Loucy (cell line): Measurements from ENCODE around the gene SLC2A5.

ENCODE experiments used
- H2AFZ ChIP-seq: fragments of 200-600 bp; sonication (generic); 2 replicates; pipeline ENCODE4 v1.6.0; 2016; ENCODE audit warnings: antibody characterized with exemption, mild to moderate bottlenecking, low read length, moderate library complexity
- H3F3A ChIP-seq: fragments of 200-600 bp; 2 replicates; pipeline ENCODE4 v1.6.0; 2016; ENCODE audit warnings: antibody characterized with exemption, low read depth, mild to moderate bottlenecking
- H3K27me3 ChIP-seq: fragments of 200-600 bp; sonication (generic); 2 replicates; pipeline ENCODE4 v1.6.1; 2014; ENCODE audit warnings: low read length, mild to moderate bottlenecking; ENCODE audit not compliant: insufficient read depth, poor library complexity, severe bottlenecking
- H3K36me3 ChIP-seq: fragments of 200-600 bp; sonication (generic); 2 replicates; pipeline ENCODE4 v1.6.1; 2016; ENCODE audit warnings: low read length; ENCODE audit not compliant: insufficient read depth
- H3K4me1 ChIP-seq: fragments of 200-600 bp; sonication (generic); 2 replicates; pipeline ENCODE4 v1.5.1; 2014; ENCODE audit warnings: low read length, mild to moderate bottlenecking; ENCODE audit not compliant: insufficient read depth, poor library complexity, severe bottlenecking
- H3K4me2 ChIP-seq: fragments of 200-600 bp; sonication (generic); 2 replicates; pipeline ENCODE4 v1.6.0; 2014; ENCODE audit warnings: antibody characterized with exemption, low read length, low read depth, mild to moderate bottlenecking; ENCODE audit not compliant: poor library complexity, severe bottlenecking
- H3K4me3 ChIP-seq: fragments of 200-600 bp; sonication (generic); 2 replicates; pipeline ENCODE4 v1.5.1; 2014; ENCODE audit warnings: low read length, mild to moderate bottlenecking, mixed read lengths; ENCODE audit not compliant: poor library complexity, severe bottlenecking
- H3K79me2 ChIP-seq: fragments of 200-600 bp; sonication (generic); 2 replicates; pipeline ENCODE4 v1.6.1; 2014; ENCODE audit warnings: low read length; ENCODE audit not compliant: insufficient read depth
- H3K9ac ChIP-seq: fragments of 200-600 bp; sonication (generic); 2 replicates; pipeline ENCODE4 v1.6.0; 2014; ENCODE audit warnings: mild to moderate bottlenecking, low read depth, low read length, moderate library complexity; ENCODE audit not compliant: poor library complexity, severe bottlenecking
- H3K9me2 ChIP-seq: fragments of 200-600 bp; sonication (generic); replicated peaks from 2 replicates; pipeline ENCODE4 v1.6.1; 2016; ENCODE audit warnings: low read depth, low read length, mixed read lengths
- H3K9me3 ChIP-seq: fragments of 200-600 bp; sonication (generic); 2 replicates; pipeline ENCODE4 v1.6.1; 2014; ENCODE audit warnings: mild to moderate bottlenecking, antibody characterized with exemption, low read length, low read depth; ENCODE audit not compliant: insufficient read depth
- H4K20me1 ChIP-seq: fragments of 200-600 bp; sonication (generic); 2 replicates; pipeline ENCODE4 v1.6.0; 2014; ENCODE audit warnings: antibody characterized with exemption, low read length, mild to moderate bottlenecking; ENCODE audit not compliant: insufficient read depth, poor library complexity, severe bottlenecking
- EZH2phosphoT487 ChIP-seq: fragments of 200-600 bp; IDR thresholded peaks from 2 replicates; pipeline ENCODE4 v1.6.1; 2018; ENCODE audit warnings: antibody characterized with exemption, mild to moderate bottlenecking, moderate library complexity, borderline replicate concordance
- TF ChIP-seq, protein P1 (sequence below): fragments of 200-600 bp; sonication (generic); conservative IDR thresholded peaks from 2 replicates; pipeline ENCODE4 v1.5.1; 2014; ENCODE audit warnings: mild to moderate bottlenecking, antibody characterized with exemption, low read length

SLC2A5 gene

DNA sequence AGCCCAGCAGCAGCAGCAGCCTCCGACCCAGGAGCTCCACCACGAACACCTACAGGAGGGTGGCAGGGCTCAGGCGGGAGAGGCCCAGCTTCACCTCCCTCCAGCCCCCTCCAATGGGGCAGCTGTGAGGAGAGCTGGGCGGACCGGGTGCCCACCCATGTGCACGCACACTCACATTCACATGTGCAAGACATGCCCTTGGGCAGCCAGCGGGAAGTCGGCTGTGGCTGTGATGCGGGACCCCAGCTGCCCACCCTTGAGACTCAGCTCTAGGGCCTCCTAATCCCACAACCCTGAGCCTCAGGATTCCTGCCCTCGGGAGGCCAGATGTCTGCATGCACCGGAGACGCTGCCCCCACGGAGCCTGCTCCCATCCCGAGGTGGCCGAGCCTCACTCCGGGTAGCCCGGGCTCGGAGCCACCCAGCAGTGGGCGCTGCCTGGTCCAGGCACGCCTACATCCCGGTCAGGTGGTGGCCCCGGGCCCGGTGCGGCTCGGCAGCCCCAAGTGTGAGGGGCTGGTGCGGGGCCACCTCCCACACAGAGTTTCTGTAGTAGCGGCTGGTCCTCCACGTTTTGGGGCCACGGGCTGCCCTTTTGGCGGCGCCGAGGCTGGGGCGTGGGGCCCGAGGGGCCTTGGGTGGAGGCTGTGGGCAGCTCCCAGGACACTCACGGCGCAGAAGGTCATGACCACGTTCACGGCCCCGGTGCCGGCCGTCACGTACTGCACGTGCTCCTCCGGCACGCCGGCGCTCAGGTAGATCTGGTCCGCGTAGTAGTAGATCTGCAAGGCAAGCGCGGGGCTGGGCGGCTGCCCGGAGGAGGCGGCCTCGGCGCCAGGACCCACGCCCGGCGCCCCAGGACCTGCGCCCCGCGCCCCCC lies 30.3 kb downstream of the SLC2A5 start:
- no peak overlapping the region for H3K9ac ChIP-seq
- H3F3A ChIP-seq = no peaks in the 10 kb centered on the region
- no peak overlapping the region for H2AFZ ChIP-seq
- H3K4me3 ChIP-seq = no peak overlapping the region
- H3K79me2 ChIP-seq = no peaks in the 10 kb centered on the region
- TF ChIP-seq, protein P1, sequence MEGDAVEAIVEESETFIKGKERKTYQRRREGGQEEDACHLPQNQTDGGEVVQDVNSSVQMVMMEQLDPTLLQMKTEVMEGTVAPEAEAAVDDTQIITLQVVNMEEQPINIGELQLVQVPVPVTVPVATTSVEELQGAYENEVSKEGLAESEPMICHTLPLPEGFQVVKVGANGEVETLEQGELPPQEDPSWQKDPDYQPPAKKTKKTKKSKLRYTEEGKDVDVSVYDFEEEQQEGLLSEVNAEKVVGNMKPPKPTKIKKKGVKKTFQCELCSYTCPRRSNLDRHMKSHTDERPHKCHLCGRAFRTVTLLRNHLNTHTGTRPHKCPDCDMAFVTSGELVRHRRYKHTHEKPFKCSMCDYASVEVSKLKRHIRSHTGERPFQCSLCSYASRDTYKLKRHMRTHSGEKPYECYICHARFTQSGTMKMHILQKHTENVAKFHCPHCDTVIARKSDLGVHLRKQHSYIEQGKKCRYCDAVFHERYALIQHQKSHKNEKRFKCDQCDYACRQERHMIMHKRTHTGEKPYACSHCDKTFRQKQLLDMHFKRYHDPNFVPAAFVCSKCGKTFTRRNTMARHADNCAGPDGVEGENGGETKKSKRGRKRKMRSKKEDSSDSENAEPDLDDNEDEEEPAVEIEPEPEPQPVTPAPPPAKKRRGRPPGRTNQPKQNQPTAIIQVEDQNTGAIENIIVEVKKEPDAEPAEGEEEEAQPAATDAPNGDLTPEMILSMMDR = no peak
- no peak for TF ChIP-seq EZH2phosphoT487
- no peaks in the 10 kb centered on the region for H3K27me3 ChIP-seq
- no peak overlapping the region for H3K4me2 ChIP-seq
- H3K9me3 ChIP-seq = peaks cover 9% of the 10 kb centered on the region; the same call in 1 of the 2 replicates
- no peaks in the 10 kb centered on the region for H3K36me3 ChIP-seq
- H3K9me2 ChIP-seq = no peaks in the 10 kb centered on the region
- H3K4me1 ChIP-seq = no peaks in the 10 kb centered on the region
- H4K20me1 ChIP-seq = no peaks in the 10 kb centered on the region

DNA sequence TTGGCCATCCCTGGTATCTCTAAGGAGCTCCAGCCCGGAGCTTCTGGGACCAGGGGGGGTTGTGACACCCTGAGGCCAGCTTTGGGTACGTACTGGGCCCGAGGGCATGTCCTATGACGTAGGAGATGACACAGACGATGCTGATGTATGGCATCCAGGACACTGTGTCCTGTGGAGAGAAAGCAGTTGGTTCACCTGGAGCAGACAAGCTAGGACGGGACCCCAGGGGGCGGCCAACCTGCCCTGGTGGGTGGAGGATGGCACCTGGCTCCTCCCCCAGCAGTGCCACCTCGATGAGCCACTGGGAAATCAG lies 31.1 kb downstream of the SLC2A5 start:
- TF ChIP-seq, protein P1 = no peak
- H3K4me2 ChIP-seq = no peak overlapping the region

DNA sequence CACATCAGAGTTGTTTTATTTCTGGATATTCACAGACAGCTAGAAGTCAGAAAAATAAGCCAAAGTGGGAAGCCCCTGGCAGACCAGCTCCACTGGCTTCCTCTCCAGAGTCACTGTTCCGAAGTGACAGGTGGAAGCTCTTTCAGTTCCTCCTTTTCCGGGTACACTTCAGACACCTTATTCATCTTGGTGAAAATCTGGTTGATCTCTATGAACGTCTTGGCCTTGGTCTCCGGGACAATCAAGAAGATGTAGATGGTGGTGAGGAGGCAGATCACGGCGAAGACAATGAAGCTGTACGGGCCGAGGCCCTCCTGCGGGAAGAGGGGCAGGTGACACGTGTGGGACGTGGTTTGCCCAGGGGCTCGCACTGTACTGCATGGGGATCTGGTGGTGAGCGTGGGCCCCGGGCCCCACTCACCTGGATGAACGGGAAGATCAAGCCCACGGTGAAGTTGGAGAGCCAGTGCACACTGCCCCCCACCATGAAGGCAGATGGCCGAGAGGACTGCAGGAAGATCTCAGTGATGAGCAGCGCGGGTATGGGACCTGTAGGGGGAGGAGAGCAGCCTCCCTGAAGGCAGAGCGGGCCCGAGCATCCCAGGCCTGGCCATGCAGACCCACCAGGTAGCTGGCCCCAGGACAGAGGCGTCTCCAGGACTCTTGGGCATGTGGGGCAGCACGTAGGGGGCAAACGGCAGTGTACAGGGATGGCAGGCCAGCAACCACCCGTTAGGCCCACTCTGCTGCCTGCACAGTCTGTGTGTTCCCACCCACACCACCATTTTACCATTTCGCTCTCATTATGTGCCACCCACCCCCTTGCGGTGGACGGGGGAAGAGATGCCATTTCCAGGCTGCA lies 31.7 kb downstream of the SLC2A5 start:
- TF ChIP-seq, protein P1 = no peak
- TF ChIP-seq EZH2phosphoT487 = no peak
- no peaks in the 10 kb centered on the region for H4K20me1 ChIP-seq
- H3K4me2 ChIP-seq = no peak overlapping the region
- no peaks in the 10 kb centered on the region for H3K79me2 ChIP-seq
- no peak overlapping the region for H3K4me3 ChIP-seq
- H3K9me3 ChIP-seq = peaks cover 9% of the 10 kb centered on the region; the same call in 1 of the 2 replicates
- H3K9me2 ChIP-seq = no peaks in the 10 kb centered on the region
- no peak overlapping the region for H2AFZ ChIP-seq
- no peaks in the 10 kb centered on the region for H3K36me3 ChIP-seq
- H3K4me1 ChIP-seq = no peaks in the 10 kb centered on the region
- no peak overlapping the region for H3K9ac ChIP-seq
- H3K27me3 ChIP-seq = no peaks in the 10 kb centered on the region
- no peaks in the 10 kb centered on the region for H3F3A ChIP-seq

More for the DNA sequence above, 31.1 kb downstream of the SLC2A5 start:
- no peak overlapping the region for H3K4me3 ChIP-seq
- H3K9ac ChIP-seq = no peak overlapping the region
- no peaks in the 10 kb centered on the region for H3K36me3 ChIP-seq
- H3F3A ChIP-seq = no peaks in the 10 kb centered on the region
- H3K27me3 ChIP-seq = no peaks in the 10 kb centered on the region
- H3K79me2 ChIP-seq = no peaks in the 10 kb centered on the region
- no peak overlapping the region for H2AFZ ChIP-seq
- no peaks in the 10 kb centered on the region for H3K9me2 ChIP-seq
- H3K4me1 ChIP-seq = no peaks in the 10 kb centered on the region
- H4K20me1 ChIP-seq = no peaks in the 10 kb centered on the region
- H3K9me3 ChIP-seq = peaks cover 9% of the 10 kb centered on the region; the same call in 1 of the 2 replicates
